ENCODE data around the gene ASB10.

DNA sequence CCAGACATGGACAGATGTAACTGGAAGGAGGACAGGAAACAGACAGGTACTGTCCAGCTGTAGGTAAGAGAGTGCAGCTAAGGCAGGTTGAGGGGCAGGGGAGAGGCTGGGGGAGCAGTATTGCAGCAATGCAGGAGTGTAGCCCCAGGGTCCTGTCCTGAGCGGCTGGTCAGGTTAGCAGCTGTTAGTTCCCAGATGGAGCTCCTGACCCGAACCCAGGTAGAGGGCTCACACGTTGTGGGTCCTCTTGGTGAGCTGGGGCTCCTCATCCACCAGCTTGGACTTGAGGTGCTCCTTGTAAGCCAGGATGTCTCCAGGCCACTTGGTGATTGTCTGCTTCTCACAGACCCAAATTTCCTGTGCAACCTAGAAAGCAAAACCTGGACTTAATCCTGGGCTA lies 26.8 kb upstream of the ASB10 start:
- TF ChIP-seq, protein P1, sequence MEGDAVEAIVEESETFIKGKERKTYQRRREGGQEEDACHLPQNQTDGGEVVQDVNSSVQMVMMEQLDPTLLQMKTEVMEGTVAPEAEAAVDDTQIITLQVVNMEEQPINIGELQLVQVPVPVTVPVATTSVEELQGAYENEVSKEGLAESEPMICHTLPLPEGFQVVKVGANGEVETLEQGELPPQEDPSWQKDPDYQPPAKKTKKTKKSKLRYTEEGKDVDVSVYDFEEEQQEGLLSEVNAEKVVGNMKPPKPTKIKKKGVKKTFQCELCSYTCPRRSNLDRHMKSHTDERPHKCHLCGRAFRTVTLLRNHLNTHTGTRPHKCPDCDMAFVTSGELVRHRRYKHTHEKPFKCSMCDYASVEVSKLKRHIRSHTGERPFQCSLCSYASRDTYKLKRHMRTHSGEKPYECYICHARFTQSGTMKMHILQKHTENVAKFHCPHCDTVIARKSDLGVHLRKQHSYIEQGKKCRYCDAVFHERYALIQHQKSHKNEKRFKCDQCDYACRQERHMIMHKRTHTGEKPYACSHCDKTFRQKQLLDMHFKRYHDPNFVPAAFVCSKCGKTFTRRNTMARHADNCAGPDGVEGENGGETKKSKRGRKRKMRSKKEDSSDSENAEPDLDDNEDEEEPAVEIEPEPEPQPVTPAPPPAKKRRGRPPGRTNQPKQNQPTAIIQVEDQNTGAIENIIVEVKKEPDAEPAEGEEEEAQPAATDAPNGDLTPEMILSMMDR (conservative IDR thresholded peaks at IDR 0.05 in 1 of 2, IDR thresholded peaks at IDR 0.05 in 1 of 2; ENCODE audit: extremely low read depth in 1 of 2, insufficient read depth in 1 of 2, low read depth in 1 of 2, low read length in 2 of 2) = no peak
- TF ChIP-seq EZH2 (IDR thresholded peaks at IDR 0.05; ENCODE audit: borderline replicate concordance, low read length) = no peak
